ENCODE data around the gene CERK. TPM values are rescaled to one million over a fixed set of nuclear protein-coding genes. Genes with fewer than 3 reads are reported as not detected.

Gene CERK
- total and polyA plus RNA-seq, 2 of the 8 experiments (the other 6 are each of a cell fraction or from before 2014, with no cell fraction given) = 26.6 to 59.0 TPM

GRCh38 chr22:46776876-46777608 lies 39.0 kb upstream of the CERK start:
- Histone ChIP-seq H2BK20ac (ENCODE audit: low read length) (no peak overlapping the region), H3K27ac (ENCODE audit: low read depth, low read length) (no peak overlapping the region), H2AFZ (ENCODE audit: low read length) (no peak overlapping the region), H4K8ac (ENCODE audit: extremely low read depth, insufficient read depth, low read length) (peak overlapping the region; percentile 45), H3K79me2 (ENCODE audit: control insufficient read depth in 1 of 2, insufficient read depth in 2 of 2, low read length in 2 of 2) (peaks cover 0 to 64% of the 10 kb centered on the region in 2 experiments; a peak in 2 of 4 replicates), H3K56ac (replicated peaks; ENCODE audit: insufficient read length, low read depth, low read length) (no peak overlapping the region), H4K20me1 (replicated peaks in 1 of 2; ENCODE audit: control insufficient read depth in 1 of 2, insufficient read depth in 2 of 2, low read length in 2 of 2) (peaks cover 3 to 10% of the 10 kb centered on the region in 2 experiments), H2AK5ac (ENCODE audit: low read depth, low read length) (no peak overlapping the region), H4K5ac (ENCODE audit: insufficient read length, low read depth, low read length) (no peak overlapping the region), H3K23me2 (ENCODE audit: low read depth, low read length) (no peaks in the 10 kb centered on the region), H3K4ac (replicated peaks; ENCODE audit: insufficient read length, low read depth, low read length) (no peak overlapping the region), H3K23ac (ENCODE audit: insufficient read length) (no peak overlapping the region), H3K18ac (ENCODE audit: extremely low read depth, low read length) (no peak overlapping the region), H3K4me3 (ENCODE audit: extremely low read depth in 1 of 4, insufficient read depth in 2 of 4, low read depth in 3 of 4, low read length in 4 of 4) (no peak overlapping the region), H3K4me2 (ENCODE audit: insufficient read depth in 1 of 2, low read depth in 2 of 2, low read length in 2 of 2) (no peak overlapping the region), H3K4me1 (replicated peaks in 1 of 4; ENCODE audit: control insufficient read depth in 3 of 4, insufficient read depth in 4 of 4, low read length in 3 of 4) (peaks cover 0 to 13% (median 7%) of the 10 kb centered on the region in 4 experiments; a peak in 6 of 7 replicates), H3K9me3 (ENCODE audit: insufficient read depth in 2 of 2, low read depth in 1 of 2, low read length in 1 of 2) (no peaks in the 10 kb centered on the region), H3K27me3 (replicated peaks in 1 of 4; ENCODE audit: control insufficient read depth in 3 of 4, extremely low read depth in 1 of 4, insufficient read depth in 3 of 4, low read length in 3 of 4) (no peaks in the 10 kb centered on the region; a peak in 1 of 7 replicates), H2BK12ac (ENCODE audit: low read depth, low read length) (no peak overlapping the region), H3K36me3 (ENCODE audit: control insufficient read depth in 2 of 4, insufficient read depth in 4 of 4, low read length in 3 of 4) (no peaks in the 10 kb centered on the region), H2BK15ac (ENCODE audit: low read length) (no peak overlapping the region), H3K14ac (ENCODE audit: insufficient read length) (no peak overlapping the region), H3K9ac (replicated peaks in 1 of 4; ENCODE audit: extremely low read depth in 1 of 4, low read depth in 3 of 4, low read length in 3 of 4) (no peak overlapping the region; a peak in 1 of 7 replicates), H2BK5ac (ENCODE audit: low read depth, low read length) (no peak overlapping the region; the same call in 1 of the 2 replicates), H2BK120ac (replicated peaks; ENCODE audit: low read depth, low read length) (no peak overlapping the region), H3K79me1 (ENCODE audit: low read depth, low read length) (peaks cover 18% of the 10 kb centered on the region), H4K91ac (replicated peaks; ENCODE audit: insufficient read length, low read length) (no peak overlapping the region)
- WGBS, 2 experiments (ENCODE audit: extremely low coverage in 1 of 2, insufficient coverage in 1 of 2, insufficient read length in 1 of 2, insufficient replicate concordance in 2 of 2, low coverage in 1 of 2, low lambda C conversion rate in 2 of 2, missing lambda C conversion rate in 1 of 2) = 93% methylated on average over 18 of the region's 18 CpGs; no CpG with 5 or more reads in 1 of the 2 experiments
- no peak for DNase-seq (ENCODE audit: low read depth in 1 of 2, low spot score in 2 of 2)
- POLR2A ChIA-PET (ENCODE audit: partially characterized antibody) = interaction anchor here (1.5 kb wide), 1 partner anchor 14 kb away, joined by 5 read pairs; the partner anchor contains the start of gene TBC1D22A
- CTCF ChIA-PET (ENCODE audit: partially characterized antibody) = no interaction called here
- FAIRE-seq = no peak
- TF ChIP-seq POLR2A (IDR thresholded peaks at IDR 0.05; ENCODE audit: control extremely low read depth in 1 of 2, low read depth in 2 of 2, low read length in 2 of 2) = no peak
- no peak for TF ChIP-seq TAF7 (optimal IDR thresholded peaks at IDR 0.05; ENCODE audit: borderline replicate concordance, low read depth, low read length)
- TF ChIP-seq RXRA (IDR thresholded peaks at IDR 0.05; ENCODE audit: insufficient read depth, low read depth, low read length) = no peak
- TF ChIP-seq HDAC6 (IDR thresholded peaks at IDR 0.05; ENCODE audit: low read depth, low read length) = no peak
- TF ChIP-seq POU5F1 (IDR thresholded peaks at IDR 0.05; ENCODE audit: low read depth, low read length) = no peak
- no peak for TF ChIP-seq ASH2L (IDR thresholded peaks at IDR 0.05; ENCODE audit: low read length)
- no peak for TF ChIP-seq TBP (IDR thresholded peaks at IDR 0.05; ENCODE audit: low read depth, low read length)
- TF ChIP-seq E2F6 (IDR thresholded peaks at IDR 0.05) = no peak
- TF ChIP-seq SRF (IDR thresholded peaks at IDR 0.05; ENCODE audit: low read depth, low read length) = no peak
- no peak for TF ChIP-seq SIX5 (IDR thresholded peaks at IDR 0.05; ENCODE audit: low read depth, low read length)
- no peak for TF ChIP-seq EZH2 (IDR thresholded peaks at IDR 0.05; ENCODE audit: low read depth, low read length, severe bottlenecking)
- TF ChIP-seq JUN (IDR thresholded peaks at IDR 0.05; ENCODE audit: low read depth, low read length) = no peak
- TF ChIP-seq TCF12 (IDR thresholded peaks at IDR 0.05; ENCODE audit: low read depth, low read length) = no peak

Measured in H1 (cell line).